Stomach (tissue), 4 donors: ENCODE results near the gene GAK.

Source experiments
- CTCF ChIP-seq, 7 experiments: fragments of 450-650 bp in 4 of 7; fragments of 200-600 bp in 3 of 7; sonication (generic) in 3 of 7; IDR thresholded peaks; one replicate each; pipeline ENCODE4 v1.5.1; 2016 to 2019; ENCODE audit warnings: antibody characterized with exemption in 7 of 7, control low read depth in 2 of 7, mild to moderate bottlenecking in 1 of 7
- EP300 ChIP-seq: sonication (generic); formaldehyde crosslinking; IDR thresholded peaks from one replicate; pipeline ENCODE4 v1.6.1; 2017; ENCODE audit warnings: antibody characterized with exemption

- no peak for TF ChIP-seq EP300
- TF ChIP-seq CTCF (IDR thresholded peaks at IDR 0.05) = no peak
Measured at GRCh38 chr4:845836-846251, 86.3 kb downstream of the GAK start.
